HepG2 (cell line): Measurements from ENCODE around the gene PTPN3. TPM values are rescaled to one million over a fixed set of nuclear protein-coding genes. Genes with fewer than 3 reads are reported as not detected.

ENCODE experiments used
- HMG20A ChIP-seq: IDR thresholded peaks from 2 replicates; pipeline ENCODE4 v1.6.1; 2016; ENCODE audit warnings: borderline replicate concordance
- IRF1 ChIP-seq: sonication (generic); formaldehyde crosslinking; IDR thresholded peaks from 2 replicates; pipeline ENCODE4 v1.4.0; 2020; ENCODE audit warnings: low read depth, mild to moderate bottlenecking, missing genetic modification reagents
- MTF2 ChIP-seq: sonication (generic); formaldehyde crosslinking; IDR thresholded peaks from 2 replicates; pipeline ENCODE4 v1.5.0; 2020; ENCODE audit warnings: missing genetic modification reagents, borderline replicate concordance
- NR2F6 ChIP-seq, 2 experiments: IDR thresholded peaks; 2 replicates each; pipeline ENCODE4 v1.6.1; 2016; ENCODE audit warnings: antibody characterized with exemption in 1 of 2, mild to moderate bottlenecking in 1 of 2
- SMAD1 ChIP-seq: sonication (generic); formaldehyde crosslinking; IDR thresholded peaks from 2 replicates; pipeline ENCODE4 v1.4.0; 2020; ENCODE audit warnings: missing genetic modification reagents, low read depth, mild to moderate bottlenecking, borderline replicate concordance
- ZNF234 ChIP-seq: sonication (generic); formaldehyde crosslinking; conservative IDR thresholded peaks from 2 replicates; pipeline ENCODE4 v1.5.1; 2020; ENCODE audit warnings: mild to moderate bottlenecking, missing genetic modification reagents
- ZNF337 ChIP-seq: sonication (generic); formaldehyde crosslinking; IDR thresholded peaks from 2 replicates; pipeline ENCODE4 v1.5.1; 2020; ENCODE audit warnings: missing genetic modification reagents, low read depth, mild to moderate bottlenecking, borderline replicate concordance
- ZNF33B ChIP-seq: sonication (generic); formaldehyde crosslinking; IDR thresholded peaks from 2 replicates; pipeline ENCODE4 v1.5.1; 2020; ENCODE audit warnings: mild to moderate bottlenecking, missing genetic modification reagents
- ZNF605 ChIP-seq: sonication (generic); formaldehyde crosslinking; IDR thresholded peaks from 2 replicates; pipeline ENCODE4 v1.8.0; 2022; ENCODE audit warnings: mild to moderate bottlenecking, missing genetic modification reagents
- ZNF652 ChIP-seq: IDR thresholded peaks from 2 replicates; pipeline ENCODE4 v1.6.1; 2016; ENCODE audit warnings: low read depth, borderline replicate concordance
- ZNF670 ChIP-seq: sonication (generic); formaldehyde crosslinking; IDR thresholded peaks from 2 replicates; pipeline ENCODE4 v1.8.0; 2022; ENCODE audit warnings: mild to moderate bottlenecking, missing genetic modification reagents, borderline replicate concordance
- ZNF740 ChIP-seq: sonication (generic); formaldehyde crosslinking; IDR thresholded peaks from 2 replicates; pipeline ENCODE4 v1.4.0; 2020; ENCODE audit warnings: missing genetic modification reagents
- ZNF75D ChIP-seq: sonication (generic); formaldehyde crosslinking; IDR thresholded peaks from 2 replicates; pipeline ENCODE4 v1.8.1; 2023; ENCODE audit warnings: missing genetic modification reagents, mild to moderate bottlenecking, borderline replicate concordance
- ZSCAN12 ChIP-seq: sonication (generic); formaldehyde crosslinking; IDR thresholded peaks from 2 replicates; pipeline ENCODE4 v1.9.0; 2021; ENCODE audit warnings: mild to moderate bottlenecking, missing genetic modification reagents
- polyA plus RNA-seq, 8 experiments: library from polyadenylated mRNA; depleted of rRNA in 3 of 8; stranded (reverse) in 7 of 8; unstranded in 1 of 8; fragments of >200 nt; fragmentation: Illumina TruSeq in 4 of 8; extraction: Trizol in 4 of 8; gene quantifications; 2 replicates each; pipeline versions ENCODE4 v1.2.1 to v1.2.3, GENCODE V29; 2011 to 2016; ENCODE audit warnings: low read depth in 4 of 8, missing spikeins in 1 of 8, mixed read lengths in 1 of 8; ENCODE audit not compliant: insufficient read depth in 1 of 8
- total RNA-seq, 5 experiments: library from RNA; depleted of rRNA; stranded (reverse); fragments of >200 nt; fragmentation: Illumina TruSeq; extraction: Trizol; gene quantifications; 2 replicates each; pipeline ENCODE4 v1.2.3, GENCODE V29; 2016; ENCODE audit warnings: low read depth in 1 of 5

PTPN3 gene
- total and polyA plus RNA-seq, 2 of the 13 experiments (the other 11 are each of a cell fraction or from before 2014, with no cell fraction given), result 5.6 to 20.5 TPM

GRCh38 chr9:109478051-109478563 is 20.0 kb downstream of the PTPN3 start (continued):
- TF ChIP-seq HMG20A (CRISPR knock-in tag) (no peak), ZNF652 (CRISPR knock-in tag) (no peak), ZNF670 (CRISPR knock-in tag) (0 out of 2 replicates have a peak, but pooled peaks have one; percentile 71), ZNF605 (peak; percentile 19), ZNF75D (CRISPR knock-in tag) (no peak), MTF2 (CRISPR knock-in tag) (no peak), SMAD1 (0 out of 2 replicates have a peak, but pooled peaks have one; percentile 22), NR2F6 (IDR thresholded peaks at IDR 0.05) (no peak), NR2F6 (CRISPR knock-in tag; IDR thresholded peaks at IDR 0.05) (no peak), ZNF33B (CRISPR knock-in tag) (0 out of 2 replicates have a peak, but pooled peaks have one; percentile 5), ZSCAN12 (CRISPR knock-in tag) (no peak), IRF1 (CRISPR knock-in tag) (no peak), ZNF234 (CRISPR knock-in tag) (peak; percentile 78; the same call in 1 of the 2 replicates), ZNF740 (no peak), ZNF337 (CRISPR knock-in tag) (no peak)
